ENCODE data around the gene PIP4K2B. TPM values are rescaled to one million over a fixed set of nuclear protein-coding genes. Genes with fewer than 3 reads are reported as not detected.

PIP4K2B gene
- total and polyA plus RNA-seq, 9 of the 15 experiments (the other 6 are each of a cell fraction or from before 2014, with no cell fraction given): 3.7 to 29.9 (median 23.0) TPM

- TF ChIP-seq ATF4 (CRISPR knock-in tag; IDR thresholded peaks at IDR 0.05) (no peak), MNT (conservative IDR thresholded peaks at IDR 0.05) (peak in 1 of 2 experiments; percentile 61; a peak in 2 of 4 replicates), ZBTB7A (IDR thresholded peaks at IDR 0.05; ENCODE audit: borderline replicate concordance, control insufficient read depth, low read depth, low read length) (peak; percentile 20; the same call in 1 of the 2 replicates), ZNF398 (CRISPR knock-in tag; IDR thresholded peaks at IDR 0.05) (no peak), PURB (CRISPR knock-in tag; IDR thresholded peaks at IDR 0.05; ENCODE audit: low read depth) (no peak), ETS1 (conservative IDR thresholded peaks at IDR 0.05; ENCODE audit: control insufficient read depth, low read depth, low read length) (no peak), USF1 (CRISPR knock-in tag; IDR thresholded peaks at IDR 0.05) (peak; percentile 82), CUX1 (CRISPR knock-in tag; IDR thresholded peaks at IDR 0.05) (no peak), ZNF507 (tag; conservative IDR thresholded peaks at IDR 0.05) (no peak), PHB2 (IDR thresholded peaks at IDR 0.05; ENCODE audit: low read depth) (no peak), C11orf30 (IDR thresholded peaks at IDR 0.05; ENCODE audit: low read depth) (no peak), ZNF165 (CRISPR knock-in tag; IDR thresholded peaks at IDR 0.05; ENCODE audit: borderline replicate concordance) (no peak), ZNF384 (IDR thresholded peaks at IDR 0.05; ENCODE audit: low read depth, low read length) (no peak), SLC30A9 (CRISPR knock-in tag; IDR thresholded peaks at IDR 0.05) (no peak)
Observed at GRCh38 chr17:38748149-38748891, 51.0 kb downstream of the PIP4K2B start, which contains the start of gene PCGF2 (continued).
